ENCODE measurements around the gene NFATC1.

DNA sequence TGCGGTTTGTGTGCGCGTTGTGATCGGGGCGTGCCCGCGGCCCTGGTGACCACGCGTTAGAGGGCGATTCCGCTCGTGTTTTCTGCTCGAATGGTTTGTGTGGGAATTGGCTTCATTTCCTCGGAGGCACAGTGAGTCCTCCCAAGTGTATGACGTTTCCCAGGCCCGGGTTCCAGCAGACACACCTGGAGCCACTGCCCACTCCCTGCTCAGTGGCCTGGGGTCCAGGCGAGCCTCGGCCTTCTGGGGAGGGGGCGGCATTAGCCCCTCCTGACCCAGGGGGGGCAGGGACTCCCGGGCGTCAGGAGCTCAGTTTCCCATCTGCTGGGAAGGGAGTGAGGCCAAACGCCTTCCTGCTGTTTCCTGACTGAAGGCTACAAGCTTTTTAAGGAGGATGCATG, 92.1 kb downstream of the NFATC1 start:
- TF ChIP-seq, protein P1, sequence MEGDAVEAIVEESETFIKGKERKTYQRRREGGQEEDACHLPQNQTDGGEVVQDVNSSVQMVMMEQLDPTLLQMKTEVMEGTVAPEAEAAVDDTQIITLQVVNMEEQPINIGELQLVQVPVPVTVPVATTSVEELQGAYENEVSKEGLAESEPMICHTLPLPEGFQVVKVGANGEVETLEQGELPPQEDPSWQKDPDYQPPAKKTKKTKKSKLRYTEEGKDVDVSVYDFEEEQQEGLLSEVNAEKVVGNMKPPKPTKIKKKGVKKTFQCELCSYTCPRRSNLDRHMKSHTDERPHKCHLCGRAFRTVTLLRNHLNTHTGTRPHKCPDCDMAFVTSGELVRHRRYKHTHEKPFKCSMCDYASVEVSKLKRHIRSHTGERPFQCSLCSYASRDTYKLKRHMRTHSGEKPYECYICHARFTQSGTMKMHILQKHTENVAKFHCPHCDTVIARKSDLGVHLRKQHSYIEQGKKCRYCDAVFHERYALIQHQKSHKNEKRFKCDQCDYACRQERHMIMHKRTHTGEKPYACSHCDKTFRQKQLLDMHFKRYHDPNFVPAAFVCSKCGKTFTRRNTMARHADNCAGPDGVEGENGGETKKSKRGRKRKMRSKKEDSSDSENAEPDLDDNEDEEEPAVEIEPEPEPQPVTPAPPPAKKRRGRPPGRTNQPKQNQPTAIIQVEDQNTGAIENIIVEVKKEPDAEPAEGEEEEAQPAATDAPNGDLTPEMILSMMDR (IDR thresholded peaks at IDR 0.05): no peak
- TF ChIP-seq POLR2A (IDR thresholded peaks at IDR 0.05): no peak

Measured in transverse colon (tissue), 3 donors.